SU-DHL-6 (cell line): Measurements from ENCODE around the gene P2RY8.

ENCODE experiments used
- CTCF ChIP-seq: fragments of 200-600 bp; sonication (generic); IDR thresholded peaks from one replicate; pipeline ENCODE4 v1.5.1; 2017; ENCODE audit warnings: antibody characterized with exemption, mild to moderate bottlenecking, low read length, moderate library complexity; ENCODE audit not compliant: insufficient read depth, poor library complexity, severe bottlenecking
- EZH2phosphoT487 ChIP-seq: fragments of 200-600 bp; sonication (generic), shearing (Covaris generic); conservative IDR thresholded peaks from 2 replicates; pipeline ENCODE4 v1.6.1; 2018; ENCODE audit warnings: mild to moderate bottlenecking, antibody characterized with exemption, low read length, moderate library complexity, mixed read lengths

GRCh38 chrX:1433646-1434357 lies 103.2 kb downstream of the P2RY8 start:
- TF ChIP-seq CTCF (no peak), EZH2phosphoT487 (no peak)
